Thyroid gland (tissue), 4 donors: ENCODE data around the gene GPC5.

Experiments
- CTCF ChIP-seq, 6 experiments: fragments of 200-600 bp in 3 of 6; fragments of 450-650 bp in 3 of 6; sonication (generic) in 3 of 6; IDR thresholded peaks; one replicate each; pipeline ENCODE4 v1.5.1; 2016 to 2019; ENCODE audit warnings: antibody characterized with exemption in 6 of 6, mild to moderate bottlenecking in 2 of 6, inconsistent platforms in 1 of 6, moderate library complexity in 1 of 6
- POLR2A ChIP-seq, 2 donors: fragments of 450-650 bp; IDR thresholded peaks; one replicate each; pipeline ENCODE4 v1.6.1; 2017; ENCODE audit warnings: antibody characterized with exemption in 2 of 2, mild to moderate bottlenecking in 2 of 2, moderate library complexity in 1 of 2

GRCh38 chr13:92564942-92565341 is 1166.5 kb downstream of the GPC5 start:
- TF ChIP-seq CTCF (IDR thresholded peaks at IDR 0.05): no peak
- no peak for TF ChIP-seq POLR2A (IDR thresholded peaks at IDR 0.05)
